HG03196 (cell line): ENCODE results near the gene SRD5A1.
"Not testable (repeated sequence)": the region's sequence is repeated elsewhere in the genome, so short reads cannot be mapped to it uniquely, and the experiment has no call there.

Experiments used
- ATAC-seq: cut with Tn5 transposase; IDR thresholded peaks from one replicate; pipeline ENCODE4 v1.9.1; 2021; ENCODE audit not compliant: unreplicated experiment

Gene SRD5A1

GRCh38 chr5:6638236-6638635, 5.0 kb downstream of the SRD5A1 start:
- ATAC-seq, result no peak

GRCh38 chr5:6642655-6643054, 9.4 kb downstream of the SRD5A1 start:
- ATAC-seq, result no peak

GRCh38 chr5:6644794-6645241, 11.6 kb downstream of the SRD5A1 start:
- no peak for ATAC-seq

- ATAC-seq, result not testable (repeated sequence)
Measured at GRCh38 chr5:6645571-6646362, 12.5 kb downstream of the SRD5A1 start.

- no peak for ATAC-seq
Measured at GRCh38 chr5:6649186-6649585, 15.9 kb downstream of the SRD5A1 start.

- ATAC-seq, result no peak
Measured at GRCh38 chr5:6649681-6650080, 16.4 kb downstream of the SRD5A1 start.

GRCh38 chr5:6652025-6652424, 18.8 kb downstream of the SRD5A1 start:
- ATAC-seq, result peak; percentile 92

GRCh38 chr5:6655432-6655831, 22.2 kb downstream of the SRD5A1 start:
- ATAC-seq, result no peak

- no peak for ATAC-seq
Measured at GRCh38 chr5:6656680-6657079, 23.4 kb downstream of the SRD5A1 start.

GRCh38 chr5:6659941-6660684, 26.9 kb downstream of the SRD5A1 start:
- peak; percentile 71 for ATAC-seq

- ATAC-seq, result peak; percentile 39
Measured at GRCh38 chr5:6660688-6661087, 27.4 kb downstream of the SRD5A1 start.

GRCh38 chr5:6666762-6667161, 33.5 kb downstream of the SRD5A1 start:
- ATAC-seq, result no peak

- no peak for ATAC-seq
Measured at GRCh38 chr5:6667648-6668047, 34.4 kb downstream of the SRD5A1 start.

GRCh38 chr5:6668717-6669116, 35.5 kb downstream of the SRD5A1 start:
- ATAC-seq, result not testable (repeated sequence)

- no peak for ATAC-seq
Measured at GRCh38 chr5:6673031-6673430, 39.8 kb downstream of the SRD5A1 start.

GRCh38 chr5:6673963-6674362, 40.7 kb downstream of the SRD5A1 start:
- ATAC-seq, result no peak

- no peak for ATAC-seq
Measured at GRCh38 chr5:6674421-6674820, 41.2 kb downstream of the SRD5A1 start.

GRCh38 chr5:6674886-6675285, 41.6 kb downstream of the SRD5A1 start:
- ATAC-seq, result no peak

- ATAC-seq, result no peak
Measured at GRCh38 chr5:6675784-6676491, 42.7 kb downstream of the SRD5A1 start.

- no peak for ATAC-seq
Measured at GRCh38 chr5:6676702-6677101, 43.5 kb downstream of the SRD5A1 start.

GRCh38 chr5:6678385-6678784, 45.1 kb downstream of the SRD5A1 start:
- no peak for ATAC-seq

GRCh38 chr5:6680922-6681321, 47.7 kb downstream of the SRD5A1 start:
- ATAC-seq, result no peak
